H1 (cell line): ENCODE data around the gene LRRC4C. TPM values are rescaled to one million over a fixed set of nuclear protein-coding genes. Genes with fewer than 3 reads are reported as not detected.

Source experiments
- CTCF ChIA-PET: fragments of 300-600 bp; sonication (Branson Sonifier 250); formaldehyde crosslinking; loops from one replicate; lab custom pipeline; 2021; ENCODE audit not compliant: partially characterized antibody; lab: Charles Lee
- POLR2A ChIA-PET: fragments of 300-600 bp; sonication (Branson Sonifier 250); formaldehyde crosslinking; loops from one replicate; lab custom pipeline; 2021; ENCODE audit warnings: inconsistent platforms; ENCODE audit not compliant: partially characterized antibody; lab: Charles Lee
- DNase-seq, 2 experiments: peaks; one replicate each; pipeline versions ENCODE4 v3.0.0 to v3.0.0-alpha.2; 2010 to 2022; ENCODE audit warnings: low spot score in 2 of 2, low read depth in 1 of 2, mixed read lengths in 1 of 2
- FAIRE-seq: peaks from 2 replicates; lab custom pipeline; 2011; peaks lifted over from hg19 to GRCh38; lab: Jason Lieb, UNC
- H2AFZ ChIP-seq: 2 replicates; pipeline ENCODE4 v1.8.1; 2012; ENCODE audit warnings: low read length, inconsistent platforms
- H2AK5ac ChIP-seq: 2 replicates; pipeline ENCODE4 v1.6.1; 2013; ENCODE audit warnings: low read depth, low read length
- H2BK120ac ChIP-seq: replicated peaks from 2 replicates; pipeline ENCODE3; 2013; ENCODE audit warnings: low read depth, low read length, inconsistent platforms
- H2BK12ac ChIP-seq: 2 replicates; pipeline ENCODE4 v1.6.1; 2013; ENCODE audit warnings: low read depth, low read length
- H2BK15ac ChIP-seq: 2 replicates; pipeline ENCODE4 v1.6.1; 2013; ENCODE audit warnings: low read length
- H2BK20ac ChIP-seq: 2 replicates; pipeline ENCODE4 v1.6.1; 2013; ENCODE audit warnings: low read length
- H2BK5ac ChIP-seq: 2 replicates; pipeline ENCODE4 v1.6.1; 2013; ENCODE audit warnings: low read depth, low read length
- H3K14ac ChIP-seq: 2 replicates; pipeline ENCODE4 v1.6.1; 2013; ENCODE audit warnings: inconsistent platforms; ENCODE audit not compliant: insufficient read length
- H3K18ac ChIP-seq: 2 replicates; pipeline ENCODE4 v1.6.1; 2013; ENCODE audit warnings: low read length; ENCODE audit errors: extremely low read depth
- H3K23ac ChIP-seq: 2 replicates; pipeline ENCODE4 v1.6.1; 2013; ENCODE audit warnings: inconsistent platforms; ENCODE audit not compliant: insufficient read length
- H3K23me2 ChIP-seq: 2 replicates; pipeline ENCODE4 v1.6.1; 2013; ENCODE audit warnings: low read depth, low read length
- H3K27ac ChIP-seq: 2 replicates; pipeline ENCODE4 v1.6.1; 2011; ENCODE audit warnings: low read depth, low read length, inconsistent platforms
- H3K27me3 ChIP-seq, 4 experiments: replicated peaks in 1 of 4; 1 replicate in 1 of 4; 2 replicates in 3 of 4; pipeline versions ENCODE4 v1.6.1 to v1.8.1; 2011 to 2013; ENCODE audit warnings: low read length in 3 of 4, mild to moderate bottlenecking in 3 of 4, inconsistent platforms in 2 of 4, mixed read lengths in 2 of 4, moderate library complexity in 1 of 4; ENCODE audit not compliant: control insufficient read depth in 3 of 4, insufficient read depth in 3 of 4; ENCODE audit errors: extremely low read depth in 1 of 4
- H3K36me3 ChIP-seq, 4 experiments: 2 replicates each; pipeline versions ENCODE4 v1.6.1 to v1.8.1; 2011 to 2013; ENCODE audit warnings: mild to moderate bottlenecking in 4 of 4, low read length in 3 of 4, moderate library complexity in 2 of 4, control low read depth in 1 of 4, inconsistent platforms in 1 of 4; ENCODE audit not compliant: insufficient read depth in 4 of 4, control insufficient read depth in 2 of 4
- H3K4ac ChIP-seq: replicated peaks from 2 replicates; pipeline ENCODE3; 2013; ENCODE audit warnings: low read length, low read depth, mixed read lengths, inconsistent platforms; ENCODE audit not compliant: insufficient read length
- H3K4me1 ChIP-seq, 4 experiments: replicated peaks in 1 of 4; 1 replicate in 1 of 4; 2 replicates in 3 of 4; pipeline versions ENCODE4 v1.6.1 to v1.8.1; 2011 to 2013; ENCODE audit warnings: low read length in 3 of 4, inconsistent platforms in 2 of 4, mixed read lengths in 1 of 4; ENCODE audit not compliant: insufficient read depth in 4 of 4, control insufficient read depth in 3 of 4
- H3K4me2 ChIP-seq, 2 experiments: 2 replicates each; pipeline versions ENCODE4 v1.6.1 to v1.8.1; 2011 to 2013; ENCODE audit warnings: low read depth in 2 of 2, low read length in 2 of 2, control low read depth in 1 of 2, inconsistent platforms in 1 of 2, mild to moderate bottlenecking in 1 of 2; ENCODE audit not compliant: insufficient read depth in 1 of 2
- H3K4me3 ChIP-seq, 4 experiments: fragments of 200-600, 300-600 bp in 1 of 4; sonication (generic), shearing (Covaris generic), sonication (Bioruptor Twin) in 1 of 4; 2 replicates each; pipeline versions ENCODE4 v1.5.1 to v1.8.1; 2011 to 2016; ENCODE audit warnings: low read length in 4 of 4, low read depth in 3 of 4, control low read depth in 2 of 4, inconsistent platforms in 2 of 4, mild to moderate bottlenecking in 2 of 4, mixed read lengths in 1 of 4, moderate library complexity in 1 of 4; ENCODE audit not compliant: insufficient read depth in 2 of 4; ENCODE audit errors: extremely low read depth in 1 of 4
- H3K56ac ChIP-seq: replicated peaks from 2 replicates; pipeline ENCODE3; 2013; ENCODE audit warnings: low read depth, mild to moderate bottlenecking, mixed read lengths, low read length, inconsistent platforms; ENCODE audit not compliant: insufficient read length
- H3K79me1 ChIP-seq: 2 replicates; pipeline ENCODE4 v1.6.1; 2013; ENCODE audit warnings: low read depth, low read length, control low read depth
- H3K79me2 ChIP-seq, 2 experiments: 2 replicates each; pipeline versions ENCODE4 v1.6.1 to v1.8.1; 2012 to 2013; ENCODE audit warnings: low read length in 2 of 2, mild to moderate bottlenecking in 2 of 2, inconsistent platforms in 1 of 2; ENCODE audit not compliant: insufficient read depth in 2 of 2, control insufficient read depth in 1 of 2
- H3K9ac ChIP-seq, 4 experiments: replicated peaks in 1 of 4; 1 replicate in 1 of 4; 2 replicates in 3 of 4; pipeline versions ENCODE4 v1.6.1 to v1.8.1; 2011 to 2013; ENCODE audit warnings: low read depth in 3 of 4, low read length in 3 of 4, control low read depth in 2 of 4, mild to moderate bottlenecking in 2 of 4, moderate library complexity in 2 of 4, inconsistent platforms in 1 of 4; ENCODE audit errors: extremely low read depth in 1 of 4
- H3K9me3 ChIP-seq, 2 experiments: 2 replicates each; pipeline versions ENCODE4 v1.6.1 to v1.8.1; 2012 to 2013; ENCODE audit warnings: mild to moderate bottlenecking in 2 of 2, moderate library complexity in 2 of 2, control low read depth in 1 of 2, inconsistent platforms in 1 of 2, low read depth in 1 of 2, low read length in 1 of 2, mixed read lengths in 1 of 2; ENCODE audit not compliant: insufficient read depth in 2 of 2
- H4K20me1 ChIP-seq, 2 experiments: replicated peaks in 1 of 2; 2 replicates each; pipeline versions ENCODE3 to v1.8.1; 2011 to 2013; ENCODE audit warnings: inconsistent platforms in 2 of 2, low read length in 2 of 2, mild to moderate bottlenecking in 1 of 2; ENCODE audit not compliant: insufficient read depth in 2 of 2, control insufficient read depth in 1 of 2
- H4K5ac ChIP-seq: 2 replicates; pipeline ENCODE4 v1.6.1; 2013; ENCODE audit warnings: low read length, low read depth, mixed read lengths, inconsistent platforms; ENCODE audit not compliant: insufficient read length
- H4K8ac ChIP-seq: 2 replicates; pipeline ENCODE4 v1.8.0; 2013; ENCODE audit warnings: mild to moderate bottlenecking, moderate library complexity, low read length, inconsistent platforms; ENCODE audit not compliant: insufficient read depth; ENCODE audit errors: extremely low read depth
- H4K91ac ChIP-seq: replicated peaks from 2 replicates; pipeline ENCODE3; 2013; ENCODE audit warnings: low read length, mixed read lengths, inconsistent platforms; ENCODE audit not compliant: insufficient read length
- BACH1 ChIP-seq: IDR thresholded peaks from 2 replicates; pipeline ENCODE4 v1.6.1; 2012; ENCODE audit warnings: low read length, improper control_type of control experiment
- CTCF ChIP-seq, 3 experiments: IDR thresholded peaks; 1 replicate in 2 of 3; 2 replicates in 1 of 3; pipeline versions ENCODE4 v1.5.1 to v1.6.1; 2011; ENCODE audit warnings: low read length in 3 of 3, mild to moderate bottlenecking in 3 of 3, inconsistent platforms in 2 of 3, low read depth in 1 of 3, moderate library complexity in 1 of 3; ENCODE audit not compliant: insufficient read depth in 1 of 3; ENCODE audit errors: control extremely low read depth in 1 of 3
- EGR1 ChIP-seq: IDR thresholded peaks from 2 replicates; pipeline ENCODE4 v1.6.1; 2011; ENCODE audit warnings: low read depth, low read length, borderline replicate concordance
- EP300 ChIP-seq, 2 experiments: IDR thresholded peaks; 1 replicate in 1 of 2; 2 replicates in 1 of 2; pipeline ENCODE4 v1.6.1; 2011 to 2012; ENCODE audit warnings: low read depth in 2 of 2, low read length in 2 of 2, mild to moderate bottlenecking in 2 of 2, borderline replicate concordance in 1 of 2, inconsistent platforms in 1 of 2, moderate library complexity in 1 of 2
- KDM1A ChIP-seq: fragments of 200-600, 300-600 bp; sonication (generic); IDR thresholded peaks from 2 replicates; pipeline ENCODE4 v1.7.1; 2016; ENCODE audit warnings: mild to moderate bottlenecking, low read length, borderline replicate concordance
- POLR2AphosphoS5 ChIP-seq: IDR thresholded peaks from 2 replicates; pipeline ENCODE4 v1.6.1; 2011; ENCODE audit warnings: low read depth, low read length
- RNF2 ChIP-seq: fragments of 200-900, 300-1000 bp; sonication (generic); IDR thresholded peaks from 2 replicates; pipeline ENCODE4 v1.7.1; 2016; ENCODE audit warnings: borderline replicate concordance, low read depth, mild to moderate bottlenecking, antibody characterized with exemption, low read length; ENCODE audit not compliant: poor library complexity, severe bottlenecking; ENCODE audit errors: missing control alignments
- SP1 ChIP-seq: IDR thresholded peaks from 2 replicates; pipeline ENCODE4 v1.6.1; 2011; ENCODE audit warnings: low read depth, low read length
- TAF7 ChIP-seq: optimal IDR thresholded peaks from 2 replicates; pipeline ENCODE3; 2011; ENCODE audit warnings: low read depth, mild to moderate bottlenecking, inconsistent platforms, low read length, moderate library complexity, borderline replicate concordance
- WGBS, 2 experiments: shearing (Covaris generic) in 1 of 2; methylation state at CpG; one replicate each; pipeline versions ENCODE4 v1.1.6 to v1.1.7; 2013 to 2015; ENCODE audit warnings: low lambda C conversion rate in 2 of 2, mixed read lengths in 2 of 2, inconsistent platforms in 1 of 2, low coverage in 1 of 2, missing lambda C conversion rate in 1 of 2; ENCODE audit not compliant: insufficient replicate concordance in 2 of 2, insufficient coverage in 1 of 2, insufficient read length in 1 of 2; ENCODE audit errors: extremely low coverage in 1 of 2, missing lambda C conversion rate in 1 of 2; 5-methylcytosine and 5-hydroxymethylcytosine counted together
- polyA plus RNA-seq, 7 experiments: library from polyadenylated mRNA; depleted of rRNA in 3 of 7; stranded (reverse) in 5 of 7; unstranded in 2 of 7; fragments of >200 nt in 5 of 7; fragments of 200-250 nt in 2 of 7; gene quantifications; 1 replicate in 5 of 7; 2 replicates in 1 of 7; 4 replicates in 1 of 7; pipeline versions ENCODE4 v1.2.1 to v1.2.3, GENCODE V29; 2011 to 2013; ENCODE audit warnings: missing spikeins in 2 of 7, mixed read lengths in 2 of 7
- total RNA-seq: library from RNA; stranded (reverse); fragmentation: NEBNext Ultra II Directional; extraction: Animal tissue kit (Norgen Biotek cat#: 25700); gene quantifications from 2 replicates; pipeline ENCODE4 v1.2.1, GENCODE V29; 2021

LRRC4C gene
- total and polyA plus RNA-seq, 2 of the 8 experiments (the other 6 are each of a cell fraction or from before 2014, with no cell fraction given), result 0.23 to 2.2 TPM

- H2AK5ac ChIP-seq, result no peak overlapping the region
- no peak overlapping the region for H3K4me2 ChIP-seq
- no peak overlapping the region for H3K18ac ChIP-seq
- FAIRE-seq (no peak), DNase-seq (no peak)
- CTCF ChIA-PET, result interaction anchor here (0.8 to 1.6 kb wide), 3 partner anchors 11 to 115 kb away, joined by 3 to 13 read pairs (median 3); no protein-coding TSS in a partner anchor
- H3K23ac ChIP-seq, result no peak overlapping the region
- no peaks in the 10 kb centered on the region for H3K79me2 ChIP-seq
- H4K5ac ChIP-seq, result no peak overlapping the region
- no peaks in the 10 kb centered on the region for H4K20me1 ChIP-seq
- no peaks in the 10 kb centered on the region for H3K9me3 ChIP-seq
- H2AFZ ChIP-seq, result no peak overlapping the region
- no peak overlapping the region for H2BK120ac ChIP-seq
- H3K4ac ChIP-seq, result no peak overlapping the region
- H3K27me3 ChIP-seq, result no peaks in the 10 kb centered on the region; a peak in 1 of 7 replicates
- H2BK5ac ChIP-seq, result no peak overlapping the region
- H3K79me1 ChIP-seq, result no peaks in the 10 kb centered on the region
- no peaks in the 10 kb centered on the region for H3K36me3 ChIP-seq
- H3K56ac ChIP-seq, result no peak overlapping the region
- no peak overlapping the region for H3K14ac ChIP-seq
- WGBS, 2 experiments, result 88% methylated on average over 2 of the region's 2 CpGs; no CpG with 5 or more reads in 1 of the 2 experiments
- no peaks in the 10 kb centered on the region for H3K23me2 ChIP-seq
- no peak overlapping the region for H3K9ac ChIP-seq
- no peak overlapping the region for H2BK15ac ChIP-seq
- no peak overlapping the region for H2BK12ac ChIP-seq
- H3K4me1 ChIP-seq, result no peaks in the 10 kb centered on the region
- H3K27ac ChIP-seq, result no peak overlapping the region
- H3K4me3 ChIP-seq, result no peak overlapping the region
- POLR2A ChIA-PET, result no interaction called here
- H4K91ac ChIP-seq, result no peak overlapping the region
- no peak overlapping the region for H2BK20ac ChIP-seq
- no peak overlapping the region for H4K8ac ChIP-seq
- no peak for TF ChIP-seq TAF7
- no peak for TF ChIP-seq KDM1A
- no peak for TF ChIP-seq BACH1
- no peak for TF ChIP-seq RNF2
- no peak for TF ChIP-seq POLR2AphosphoS5
- no peak for TF ChIP-seq CTCF (IDR thresholded peaks at IDR 0.05; ENCODE audit: control extremely low read depth in 1 of 3, insufficient read depth in 1 of 3, low read depth in 1 of 3, low read length in 3 of 3)
- TF ChIP-seq EGR1, result no peak
- TF ChIP-seq EP300 (IDR thresholded peaks at IDR 0.05; ENCODE audit: borderline replicate concordance in 1 of 2, low read depth in 2 of 2, low read length in 2 of 2), result no peak
- no peak for TF ChIP-seq SP1
Measured at GRCh38 chr11:40178470-40178869, 1281.0 kb downstream of the LRRC4C start.
